ENCODE results near the gene ODF2.

Gene ODF2

GRCh38 chr9:128428644-128429512 is 26.9 kb upstream of the ODF2 start:
- H3K27ac ChIP-seq: no peak overlapping the region
- TF ChIP-seq CTCF (conservative IDR thresholded peaks at IDR 0.05): no peak

GRCh38 chr9:128429513-128430086 is 26.2 kb upstream of the ODF2 start:
- TF ChIP-seq CTCF (conservative IDR thresholded peaks at IDR 0.05): no peak
- no peak overlapping the region for H3K27ac ChIP-seq

GRCh38 chr9:128431207-128431606 is 24.6 kb upstream of the ODF2 start:
- no peak overlapping the region for H3K27ac ChIP-seq
- no peak for TF ChIP-seq CTCF (conservative IDR thresholded peaks at IDR 0.05)

GRCh38 chr9:128434340-128434739 is 21.5 kb upstream of the ODF2 start:
- H3K27ac ChIP-seq: no peak overlapping the region
- no peak for TF ChIP-seq CTCF (conservative IDR thresholded peaks at IDR 0.05)

GRCh38 chr9:128435611-128436010 is 20.2 kb upstream of the ODF2 start:
- no peak for TF ChIP-seq CTCF (conservative IDR thresholded peaks at IDR 0.05)
- no peak overlapping the region for H3K27ac ChIP-seq

- peak overlapping the region; percentile 35; the same call in 1 of the 2 replicates for H3K27ac ChIP-seq
- peak; percentile 98 for TF ChIP-seq CTCF (conservative IDR thresholded peaks at IDR 0.05)
These were observed 17.3 kb upstream of the ODF2 start for GRCh38 chr9:128438343-128439109.

GRCh38 chr9:128439273-128439672 is 16.5 kb upstream of the ODF2 start:
- H3K27ac ChIP-seq: peak overlapping the region; percentile 35; the same call in 1 of the 2 replicates
- TF ChIP-seq CTCF (conservative IDR thresholded peaks at IDR 0.05): no peak

Data from VCaP (cell line).